Panc1 (cell line): ENCODE measurements around the gene HEMK1.

Source experiments
- CTCF ChIP-seq: fragments of 450-650 bp; IDR thresholded peaks from 2 replicates; pipeline ENCODE4 v1.5.1; 2017; ENCODE audit warnings: mild to moderate bottlenecking
- POLR2AphosphoS5 ChIP-seq: IDR thresholded peaks from 2 replicates; pipeline ENCODE4 v1.6.1; 2012; ENCODE audit warnings: mild to moderate bottlenecking, low read depth, low read length, moderate library complexity
- SIN3A ChIP-seq: IDR thresholded peaks from 2 replicates; pipeline ENCODE4 v1.6.1; 2012; ENCODE audit warnings: low read depth, mild to moderate bottlenecking, low read length, moderate library complexity, borderline replicate concordance; ENCODE audit not compliant: insufficient read depth
- TCF7L2 ChIP-seq: IDR thresholded peaks from 2 replicates; pipeline ENCODE4 v1.6.1; 2011; ENCODE audit warnings: mild to moderate bottlenecking, low read depth, low read length, inconsistent platforms
- TF ChIP-seq, protein P1 (sequence below), 2 experiments: IDR thresholded peaks; 2 replicates each; pipeline ENCODE4 v1.6.1; 2011 to 2012; ENCODE audit warnings: low read depth in 2 of 2, control low read depth in 1 of 2, low read length in 1 of 2, mild to moderate bottlenecking in 1 of 2, moderate library complexity in 1 of 2; ENCODE audit not compliant: insufficient read depth in 1 of 2

DNA sequence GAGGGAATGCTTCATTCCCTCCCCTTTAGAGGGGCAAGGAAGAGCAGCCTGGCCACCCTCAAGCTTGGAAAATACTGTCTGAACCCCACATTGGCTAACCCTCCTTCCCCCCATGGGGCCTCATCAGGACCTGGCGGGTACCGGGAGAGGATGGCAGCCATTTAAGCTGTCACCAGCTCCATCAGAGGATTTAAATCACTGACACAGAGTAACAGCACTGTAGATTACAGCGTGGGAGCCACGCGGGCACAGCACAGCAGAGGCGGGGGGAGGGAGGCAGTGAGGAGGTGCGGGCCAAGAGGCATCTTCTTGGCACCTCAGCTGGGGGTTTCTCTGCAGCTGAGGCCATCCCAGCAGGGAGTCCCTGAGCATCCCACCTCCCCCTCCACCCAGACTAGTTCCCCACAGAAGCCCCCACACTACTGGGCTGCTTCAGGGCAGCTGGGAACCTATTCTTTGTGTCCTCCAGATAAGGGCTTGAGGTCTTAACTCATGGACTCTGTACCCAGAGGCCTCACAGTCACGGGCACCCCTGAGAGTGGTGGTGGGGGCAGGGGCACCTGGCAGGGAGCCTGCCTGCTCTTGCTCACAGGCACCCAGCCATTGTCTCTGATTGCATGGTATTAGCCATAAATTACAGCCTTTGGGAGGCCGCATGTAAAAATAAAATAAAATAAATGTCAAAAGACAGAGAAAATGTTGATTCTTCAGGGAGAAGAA, 44.0 kb upstream of the HEMK1 start:
- no peak for TF ChIP-seq POLR2AphosphoS5
- TF ChIP-seq CTCF, result no peak
- TF ChIP-seq, protein P1, sequence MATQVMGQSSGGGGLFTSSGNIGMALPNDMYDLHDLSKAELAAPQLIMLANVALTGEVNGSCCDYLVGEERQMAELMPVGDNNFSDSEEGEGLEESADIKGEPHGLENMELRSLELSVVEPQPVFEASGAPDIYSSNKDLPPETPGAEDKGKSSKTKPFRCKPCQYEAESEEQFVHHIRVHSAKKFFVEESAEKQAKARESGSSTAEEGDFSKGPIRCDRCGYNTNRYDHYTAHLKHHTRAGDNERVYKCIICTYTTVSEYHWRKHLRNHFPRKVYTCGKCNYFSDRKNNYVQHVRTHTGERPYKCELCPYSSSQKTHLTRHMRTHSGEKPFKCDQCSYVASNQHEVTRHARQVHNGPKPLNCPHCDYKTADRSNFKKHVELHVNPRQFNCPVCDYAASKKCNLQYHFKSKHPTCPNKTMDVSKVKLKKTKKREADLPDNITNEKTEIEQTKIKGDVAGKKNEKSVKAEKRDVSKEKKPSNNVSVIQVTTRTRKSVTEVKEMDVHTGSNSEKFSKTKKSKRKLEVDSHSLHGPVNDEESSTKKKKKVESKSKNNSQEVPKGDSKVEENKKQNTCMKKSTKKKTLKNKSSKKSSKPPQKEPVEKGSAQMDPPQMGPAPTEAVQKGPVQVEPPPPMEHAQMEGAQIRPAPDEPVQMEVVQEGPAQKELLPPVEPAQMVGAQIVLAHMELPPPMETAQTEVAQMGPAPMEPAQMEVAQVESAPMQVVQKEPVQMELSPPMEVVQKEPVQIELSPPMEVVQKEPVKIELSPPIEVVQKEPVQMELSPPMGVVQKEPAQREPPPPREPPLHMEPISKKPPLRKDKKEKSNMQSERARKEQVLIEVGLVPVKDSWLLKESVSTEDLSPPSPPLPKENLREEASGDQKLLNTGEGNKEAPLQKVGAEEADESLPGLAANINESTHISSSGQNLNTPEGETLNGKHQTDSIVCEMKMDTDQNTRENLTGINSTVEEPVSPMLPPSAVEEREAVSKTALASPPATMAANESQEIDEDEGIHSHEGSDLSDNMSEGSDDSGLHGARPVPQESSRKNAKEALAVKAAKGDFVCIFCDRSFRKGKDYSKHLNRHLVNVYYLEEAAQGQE (IDR thresholded peaks at IDR 0.05; ENCODE audit: insufficient read depth in 1 of 2, low read depth in 2 of 2, low read length in 1 of 2), result no peak
- no peak for TF ChIP-seq SIN3A
- TF ChIP-seq TCF7L2, result no peak
